Loucy (cell line): ENCODE measurements around the gene PLPPR3.

ENCODE experiments used
- EZH2phosphoT487 ChIP-seq: fragments of 200-600 bp; IDR thresholded peaks from 2 replicates; pipeline ENCODE4 v1.6.1; 2018; ENCODE audit warnings: antibody characterized with exemption, mild to moderate bottlenecking, moderate library complexity, borderline replicate concordance
- TF ChIP-seq, protein P1 (sequence below): fragments of 200-600 bp; sonication (generic); conservative IDR thresholded peaks from 2 replicates; pipeline ENCODE4 v1.5.1; 2014; ENCODE audit warnings: mild to moderate bottlenecking, antibody characterized with exemption, low read length

DNA sequence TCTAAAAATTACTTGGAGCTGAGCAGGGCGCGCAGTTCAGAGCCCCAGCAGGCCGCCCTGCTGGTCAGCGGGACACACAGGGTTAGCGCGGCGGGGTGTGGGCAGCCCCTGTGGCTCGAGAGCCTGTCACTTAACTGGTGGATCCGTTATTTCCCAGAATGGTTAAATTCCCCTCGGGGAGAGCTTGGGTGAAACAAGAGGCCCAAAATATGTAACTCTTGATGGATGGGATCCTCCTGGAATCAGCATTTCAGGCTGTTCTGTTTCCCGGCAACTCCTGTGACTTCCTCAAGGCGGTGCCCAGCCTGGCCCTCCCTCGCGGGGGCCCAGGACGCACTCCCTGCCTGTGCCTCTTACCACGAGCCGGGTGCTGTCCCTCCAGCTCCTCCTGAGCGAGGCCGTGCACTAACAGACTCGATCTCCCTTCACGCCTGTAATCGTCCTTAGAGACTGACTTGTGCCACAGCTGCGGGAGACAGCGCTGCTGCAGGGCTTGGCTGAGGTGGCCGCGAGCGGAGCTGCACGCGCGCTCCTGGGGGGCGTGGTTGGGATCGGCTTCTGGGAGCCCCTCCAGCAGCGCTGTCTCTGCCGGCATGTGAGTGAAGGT lies 14.8 kb downstream of the PLPPR3 start:
- TF ChIP-seq, protein P1, sequence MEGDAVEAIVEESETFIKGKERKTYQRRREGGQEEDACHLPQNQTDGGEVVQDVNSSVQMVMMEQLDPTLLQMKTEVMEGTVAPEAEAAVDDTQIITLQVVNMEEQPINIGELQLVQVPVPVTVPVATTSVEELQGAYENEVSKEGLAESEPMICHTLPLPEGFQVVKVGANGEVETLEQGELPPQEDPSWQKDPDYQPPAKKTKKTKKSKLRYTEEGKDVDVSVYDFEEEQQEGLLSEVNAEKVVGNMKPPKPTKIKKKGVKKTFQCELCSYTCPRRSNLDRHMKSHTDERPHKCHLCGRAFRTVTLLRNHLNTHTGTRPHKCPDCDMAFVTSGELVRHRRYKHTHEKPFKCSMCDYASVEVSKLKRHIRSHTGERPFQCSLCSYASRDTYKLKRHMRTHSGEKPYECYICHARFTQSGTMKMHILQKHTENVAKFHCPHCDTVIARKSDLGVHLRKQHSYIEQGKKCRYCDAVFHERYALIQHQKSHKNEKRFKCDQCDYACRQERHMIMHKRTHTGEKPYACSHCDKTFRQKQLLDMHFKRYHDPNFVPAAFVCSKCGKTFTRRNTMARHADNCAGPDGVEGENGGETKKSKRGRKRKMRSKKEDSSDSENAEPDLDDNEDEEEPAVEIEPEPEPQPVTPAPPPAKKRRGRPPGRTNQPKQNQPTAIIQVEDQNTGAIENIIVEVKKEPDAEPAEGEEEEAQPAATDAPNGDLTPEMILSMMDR, result no peak
- TF ChIP-seq EZH2phosphoT487, result no peak
